Ishikawa (cell line): Measurements from ENCODE around the gene C12orf42.

Source experiments
- CEBPB ChIP-seq: IDR thresholded peaks from 2 replicates; pipeline ENCODE4 v1.6.1; 2012
- CREB1 ChIP-seq: IDR thresholded peaks from 2 replicates; pipeline ENCODE4 v1.6.1; 2012; ENCODE audit warnings: low read depth
- EGR1 ChIP-seq: IDR thresholded peaks from 2 replicates; pipeline ENCODE4 v1.6.1; 2012
- EP300 ChIP-seq: IDR thresholded peaks from 2 replicates; pipeline ENCODE4 v1.6.1; 2012; ENCODE audit warnings: borderline replicate concordance
- FOXM1 ChIP-seq: IDR thresholded peaks from 2 replicates; pipeline ENCODE4 v1.6.1; 2012; ENCODE audit warnings: low read depth, borderline replicate concordance
- NFIC ChIP-seq: IDR thresholded peaks from 2 replicates; pipeline ENCODE4 v1.6.1; 2012
- RAD21 ChIP-seq: IDR thresholded peaks from 2 replicates; pipeline ENCODE4 v1.6.1; 2012; ENCODE audit warnings: low read depth
- TAF1 ChIP-seq: IDR thresholded peaks from 2 replicates; pipeline ENCODE4 v1.6.1; 2012; ENCODE audit warnings: low read depth, mild to moderate bottlenecking
- TCF12 ChIP-seq: IDR thresholded peaks from 2 replicates; pipeline ENCODE4 v1.6.1; 2012; ENCODE audit warnings: low read depth
- TEAD4 ChIP-seq: IDR thresholded peaks from 2 replicates; pipeline ENCODE4 v1.6.1; 2012
- YY1 ChIP-seq: IDR thresholded peaks from 2 replicates; pipeline ENCODE4 v1.6.1; 2012; ENCODE audit warnings: low read depth
- ZBTB7A ChIP-seq: IDR thresholded peaks from 2 replicates; pipeline ENCODE4 v1.6.1; 2012; ENCODE audit warnings: low read depth
- TF ChIP-seq, protein P1 (sequence below): IDR thresholded peaks from 2 replicates; pipeline ENCODE4 v1.6.1; 2012; ENCODE audit warnings: low read depth, mild to moderate bottlenecking
- TF ChIP-seq, protein P2 (sequence below): IDR thresholded peaks from 2 replicates; pipeline ENCODE4 v1.6.1; 2012
- TF ChIP-seq, protein P3 (sequence below): IDR thresholded peaks from 2 replicates; pipeline ENCODE4 v1.6.1; 2012

Gene C12orf42

DNA sequence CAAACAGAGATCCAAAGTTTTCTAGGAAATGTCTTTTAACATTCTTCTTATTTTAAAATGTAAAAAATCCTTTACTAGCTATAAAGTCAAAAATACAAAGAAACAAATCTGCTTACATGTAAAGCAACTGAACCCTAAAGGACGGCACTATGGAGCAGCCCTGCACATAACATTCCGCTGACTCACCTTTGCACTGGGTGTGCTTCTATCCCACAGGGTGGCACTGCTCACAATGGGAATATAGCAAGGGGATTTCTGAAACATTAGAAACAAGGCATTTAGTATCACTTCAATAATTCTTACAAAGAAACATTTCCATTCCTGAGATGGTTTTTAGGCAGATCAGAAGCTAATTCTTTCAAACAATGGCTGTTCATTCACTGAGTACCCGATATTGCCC lies 94.3 kb downstream of the C12orf42 start:
- TF ChIP-seq TEAD4 (peak; percentile 66; the same call in 1 of the 2 replicates), RAD21 (peak; percentile 39), CEBPB (no peak)

DNA sequence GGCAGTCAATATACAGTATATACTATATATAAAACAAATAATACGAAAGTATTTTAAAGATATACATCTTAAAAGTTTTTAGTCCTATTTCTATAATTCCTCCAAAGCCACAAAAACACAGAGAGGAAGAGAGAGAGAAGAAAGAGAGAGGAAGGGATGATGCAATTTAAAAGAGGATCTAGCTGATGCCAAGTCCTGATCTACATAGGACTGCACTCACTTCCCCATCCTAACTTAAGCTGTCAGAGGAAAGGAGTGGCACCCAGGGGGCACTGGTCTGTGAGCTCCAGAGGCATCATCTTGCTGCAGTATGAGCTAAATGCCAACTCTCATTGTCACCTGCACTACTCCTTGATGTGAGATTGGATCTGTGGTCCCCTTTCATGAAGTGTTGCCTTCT lies 95.8 kb downstream of the C12orf42 start:
- TF ChIP-seq FOXM1 (no peak), ZBTB7A (no peak), RAD21 (no peak), TAF1 (no peak), CEBPB (no peak), YY1 (no peak), EP300 (no peak), CREB1 (no peak), TEAD4 (no peak)
- TF ChIP-seq, protein P1, sequence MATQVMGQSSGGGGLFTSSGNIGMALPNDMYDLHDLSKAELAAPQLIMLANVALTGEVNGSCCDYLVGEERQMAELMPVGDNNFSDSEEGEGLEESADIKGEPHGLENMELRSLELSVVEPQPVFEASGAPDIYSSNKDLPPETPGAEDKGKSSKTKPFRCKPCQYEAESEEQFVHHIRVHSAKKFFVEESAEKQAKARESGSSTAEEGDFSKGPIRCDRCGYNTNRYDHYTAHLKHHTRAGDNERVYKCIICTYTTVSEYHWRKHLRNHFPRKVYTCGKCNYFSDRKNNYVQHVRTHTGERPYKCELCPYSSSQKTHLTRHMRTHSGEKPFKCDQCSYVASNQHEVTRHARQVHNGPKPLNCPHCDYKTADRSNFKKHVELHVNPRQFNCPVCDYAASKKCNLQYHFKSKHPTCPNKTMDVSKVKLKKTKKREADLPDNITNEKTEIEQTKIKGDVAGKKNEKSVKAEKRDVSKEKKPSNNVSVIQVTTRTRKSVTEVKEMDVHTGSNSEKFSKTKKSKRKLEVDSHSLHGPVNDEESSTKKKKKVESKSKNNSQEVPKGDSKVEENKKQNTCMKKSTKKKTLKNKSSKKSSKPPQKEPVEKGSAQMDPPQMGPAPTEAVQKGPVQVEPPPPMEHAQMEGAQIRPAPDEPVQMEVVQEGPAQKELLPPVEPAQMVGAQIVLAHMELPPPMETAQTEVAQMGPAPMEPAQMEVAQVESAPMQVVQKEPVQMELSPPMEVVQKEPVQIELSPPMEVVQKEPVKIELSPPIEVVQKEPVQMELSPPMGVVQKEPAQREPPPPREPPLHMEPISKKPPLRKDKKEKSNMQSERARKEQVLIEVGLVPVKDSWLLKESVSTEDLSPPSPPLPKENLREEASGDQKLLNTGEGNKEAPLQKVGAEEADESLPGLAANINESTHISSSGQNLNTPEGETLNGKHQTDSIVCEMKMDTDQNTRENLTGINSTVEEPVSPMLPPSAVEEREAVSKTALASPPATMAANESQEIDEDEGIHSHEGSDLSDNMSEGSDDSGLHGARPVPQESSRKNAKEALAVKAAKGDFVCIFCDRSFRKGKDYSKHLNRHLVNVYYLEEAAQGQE: no peak

DNA sequence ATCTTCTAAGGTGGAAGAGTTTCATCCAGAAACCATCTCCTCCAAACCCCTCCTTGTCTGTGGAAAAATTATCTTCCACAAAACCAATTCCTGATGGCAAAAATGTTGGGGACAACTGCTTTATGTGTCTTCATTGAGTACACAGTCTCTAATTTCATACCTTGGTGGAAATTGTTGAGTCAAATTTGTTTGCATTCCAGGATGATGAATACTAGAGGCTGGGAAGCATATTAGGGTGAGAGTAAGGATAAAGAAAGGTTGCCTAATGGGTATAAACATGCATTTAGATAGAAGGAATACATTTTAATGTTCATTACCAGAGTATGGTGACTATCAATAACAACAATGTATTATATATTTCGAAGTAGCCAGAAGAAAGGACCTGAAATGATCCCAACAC lies 98.2 kb downstream of the C12orf42 start:
- TF ChIP-seq TCF12 (no peak), RAD21 (no peak), FOXM1 (no peak), ZBTB7A (no peak), TAF1 (no peak), EP300 (no peak)
- TF ChIP-seq, protein P2, sequence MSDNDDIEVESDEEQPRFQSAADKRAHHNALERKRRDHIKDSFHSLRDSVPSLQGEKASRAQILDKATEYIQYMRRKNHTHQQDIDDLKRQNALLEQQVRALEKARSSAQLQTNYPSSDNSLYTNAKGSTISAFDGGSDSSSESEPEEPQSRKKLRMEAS: no peak

DNA sequence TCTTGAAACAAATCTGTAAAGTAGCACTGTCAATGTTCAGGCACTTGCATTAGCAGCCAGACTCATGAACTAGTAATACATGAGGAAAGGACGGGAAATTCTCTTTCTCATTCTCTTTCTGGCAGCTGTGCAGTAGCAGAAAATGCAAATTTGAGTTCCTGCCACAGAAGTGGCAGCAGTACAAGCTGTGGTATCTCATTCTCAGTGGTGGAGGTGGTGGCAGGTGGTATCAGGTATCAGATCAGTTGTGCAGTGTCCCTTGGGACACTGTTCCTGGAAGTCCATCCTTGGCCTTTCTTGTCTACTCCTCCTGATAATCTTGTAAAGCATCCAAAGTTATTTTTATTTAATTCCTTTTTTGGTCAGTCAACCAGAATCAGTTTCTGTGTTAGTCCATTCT lies 103.0 kb downstream of the C12orf42 start:
- TF ChIP-seq, protein P3, sequence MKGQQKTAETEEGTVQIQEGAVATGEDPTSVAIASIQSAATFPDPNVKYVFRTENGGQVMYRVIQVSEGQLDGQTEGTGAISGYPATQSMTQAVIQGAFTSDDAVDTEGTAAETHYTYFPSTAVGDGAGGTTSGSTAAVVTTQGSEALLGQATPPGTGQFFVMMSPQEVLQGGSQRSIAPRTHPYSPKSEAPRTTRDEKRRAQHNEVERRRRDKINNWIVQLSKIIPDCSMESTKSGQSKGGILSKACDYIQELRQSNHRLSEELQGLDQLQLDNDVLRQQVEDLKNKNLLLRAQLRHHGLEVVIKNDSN: no peak

DNA sequence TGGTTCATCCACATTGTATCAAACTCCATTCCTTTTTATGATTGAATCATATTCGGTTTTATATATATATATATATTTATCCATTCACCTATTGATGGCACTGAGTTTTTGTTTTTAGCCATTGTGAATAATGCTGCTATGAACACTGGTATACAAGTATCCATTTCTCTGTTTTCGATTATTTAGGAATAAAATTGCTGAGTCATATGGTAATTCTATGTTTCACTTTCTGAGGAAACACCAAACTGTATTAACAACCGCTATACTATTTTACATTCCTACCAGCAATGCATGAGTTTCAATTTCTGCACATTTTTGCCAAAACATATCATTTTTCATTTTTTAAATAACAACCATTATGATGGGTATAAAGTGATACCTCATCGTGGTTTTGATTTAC lies 104.7 kb downstream of the C12orf42 start:
- TF ChIP-seq TEAD4: no peak
- TF ChIP-seq ZBTB7A: no peak
- TF ChIP-seq EGR1: no peak
- TF ChIP-seq, protein P3: no peak
- TF ChIP-seq FOXM1: no peak
- TF ChIP-seq, protein P1: no peak
- no peak for TF ChIP-seq YY1
- TF ChIP-seq, protein P2: no peak
- TF ChIP-seq EP300: no peak
- TF ChIP-seq RAD21: no peak
- no peak for TF ChIP-seq TAF1
- no peak for TF ChIP-seq CEBPB
- TF ChIP-seq CREB1: no peak
- TF ChIP-seq NFIC: no peak
- no peak for TF ChIP-seq TCF12

DNA sequence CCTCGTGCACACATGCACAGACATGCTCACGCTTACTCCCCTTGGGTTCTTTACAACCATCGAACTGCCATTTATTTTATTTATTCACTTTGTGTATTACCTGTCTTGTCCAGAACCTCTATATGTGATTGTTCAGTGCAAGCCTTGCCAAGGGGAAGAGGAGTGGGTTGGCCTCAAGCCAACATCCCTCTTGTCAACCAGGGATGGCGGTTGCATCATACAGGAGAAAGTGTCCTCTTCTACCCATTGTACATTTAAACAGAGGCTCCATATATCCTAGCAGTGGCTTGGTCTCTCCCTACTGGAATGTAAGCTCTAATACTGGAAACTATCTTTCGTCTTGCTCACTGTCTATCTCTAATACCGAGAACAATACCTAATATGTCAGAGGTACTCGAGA lies 108.4 kb downstream of the C12orf42 start:
- no peak for TF ChIP-seq EP300
- TF ChIP-seq, protein P3: no peak
- no peak for TF ChIP-seq NFIC

DNA sequence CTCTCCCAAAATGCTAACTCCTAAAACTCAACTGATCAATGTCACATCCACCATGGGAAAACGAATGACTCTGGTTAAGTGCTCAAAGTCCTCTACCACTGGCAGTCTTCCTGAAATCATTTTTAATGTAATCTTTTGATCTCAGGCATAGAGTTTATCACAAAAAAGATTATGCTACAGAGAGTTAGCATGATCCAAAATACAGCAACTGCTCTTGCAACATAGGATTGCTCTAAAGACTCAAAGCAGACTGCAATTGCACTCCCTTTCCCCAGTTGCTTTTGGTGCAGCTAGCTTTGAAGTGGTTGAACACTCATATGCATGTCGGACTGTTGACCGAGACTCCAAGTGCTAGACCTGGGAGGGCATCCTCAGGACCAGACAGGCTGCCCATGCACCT lies 109.3 kb downstream of the C12orf42 start:
- TF ChIP-seq EP300 (no peak), RAD21 (no peak), NFIC (no peak), EGR1 (no peak)
